HUDEP-2 (cell line): ENCODE results near the gene DOCK1.
A peak's percentile ranks its signal among the peaks of the same experiment; 100 is the strongest.
"Not testable (repeated sequence)": the region's sequence is repeated elsewhere in the genome, so short reads cannot be mapped to it uniquely, and the experiment has no call there.

Experiments
- DNase-seq, 76 experiments: peaks; one replicate each; lab custom pipeline; 2025; ENCODE audit not compliant: unreplicated experiment in 76 of 76; lab: John Stamatoyannopoulos, UW

The DOCK1 gene

DNA sequence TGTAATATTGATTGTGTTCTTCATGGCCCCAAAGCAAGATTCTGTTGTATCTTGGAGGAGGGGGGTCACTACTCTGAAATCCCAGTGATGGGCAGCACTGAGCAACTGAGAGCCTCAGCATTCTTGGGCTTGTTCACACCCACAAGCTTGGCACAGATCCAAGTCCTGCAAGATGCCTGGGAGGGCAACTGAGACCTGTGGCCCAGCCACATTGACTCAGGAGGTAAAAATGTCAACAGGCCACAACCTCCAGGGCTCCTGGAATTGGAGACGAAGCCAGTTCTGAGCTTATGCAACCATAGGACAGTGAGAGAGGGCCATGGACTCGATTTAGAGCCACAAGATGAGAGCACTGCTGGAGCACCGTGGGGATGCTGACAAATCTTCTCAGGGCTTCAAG, 3.1 kb upstream of the DOCK1 start:
- DNase-seq = no peak

GRCh38 chr10:126903656-126904360, 1.4 kb upstream of the DOCK1 start:
- DNase-seq = peak in 1 of 76 experiments; percentile 0

- DNase-seq = no peak
These were observed 761 bp upstream of the DOCK1 start for GRCh38 chr10:126904516-126904817.

DNA sequence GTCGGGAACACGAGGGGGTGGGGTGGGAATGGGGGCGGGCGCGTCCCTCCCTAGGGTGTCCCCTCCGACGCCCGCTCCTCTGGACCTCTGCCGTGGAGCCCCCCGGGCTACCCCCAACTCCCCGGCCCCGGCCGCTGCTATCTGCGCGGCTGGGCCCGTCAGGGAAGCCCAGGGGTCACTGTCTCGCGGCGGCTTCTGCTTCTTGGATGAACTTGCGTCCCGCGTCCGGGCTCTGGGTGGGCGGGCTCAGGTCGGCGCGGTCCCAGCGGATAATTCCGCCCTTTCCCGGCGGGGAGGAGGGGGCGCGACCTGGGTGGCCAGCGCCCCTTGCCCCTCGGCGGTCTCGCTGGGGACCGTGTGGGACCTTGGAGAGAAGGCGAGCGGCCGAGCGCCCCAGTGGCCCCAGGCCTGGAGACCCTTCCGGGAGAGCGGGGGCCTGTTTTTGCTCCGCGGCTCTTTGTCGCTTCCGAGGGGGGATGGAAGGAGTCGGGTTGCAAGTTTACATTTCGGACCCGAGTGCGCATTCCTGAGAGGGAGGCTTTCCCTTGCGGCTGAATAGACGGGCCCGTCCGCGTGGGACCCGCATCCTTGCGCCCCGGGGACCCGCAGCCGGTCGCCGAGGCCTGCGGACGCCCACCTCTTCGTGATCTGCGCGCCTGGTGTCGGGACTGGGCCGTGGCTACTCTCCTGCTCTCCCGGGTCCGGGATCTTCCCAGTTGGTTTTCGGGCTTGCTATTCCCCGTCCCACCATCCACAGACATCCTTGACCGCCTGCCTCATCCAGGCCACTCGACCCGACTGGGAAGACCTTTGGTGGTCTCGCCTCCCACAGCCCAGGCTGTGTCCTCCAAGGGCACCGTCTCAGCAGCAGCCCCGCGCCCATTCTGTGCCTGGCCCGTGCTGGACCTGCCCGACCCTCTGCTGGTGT, 812 bp downstream of the DOCK1 start:
- no peak for DNase-seq

DNA sequence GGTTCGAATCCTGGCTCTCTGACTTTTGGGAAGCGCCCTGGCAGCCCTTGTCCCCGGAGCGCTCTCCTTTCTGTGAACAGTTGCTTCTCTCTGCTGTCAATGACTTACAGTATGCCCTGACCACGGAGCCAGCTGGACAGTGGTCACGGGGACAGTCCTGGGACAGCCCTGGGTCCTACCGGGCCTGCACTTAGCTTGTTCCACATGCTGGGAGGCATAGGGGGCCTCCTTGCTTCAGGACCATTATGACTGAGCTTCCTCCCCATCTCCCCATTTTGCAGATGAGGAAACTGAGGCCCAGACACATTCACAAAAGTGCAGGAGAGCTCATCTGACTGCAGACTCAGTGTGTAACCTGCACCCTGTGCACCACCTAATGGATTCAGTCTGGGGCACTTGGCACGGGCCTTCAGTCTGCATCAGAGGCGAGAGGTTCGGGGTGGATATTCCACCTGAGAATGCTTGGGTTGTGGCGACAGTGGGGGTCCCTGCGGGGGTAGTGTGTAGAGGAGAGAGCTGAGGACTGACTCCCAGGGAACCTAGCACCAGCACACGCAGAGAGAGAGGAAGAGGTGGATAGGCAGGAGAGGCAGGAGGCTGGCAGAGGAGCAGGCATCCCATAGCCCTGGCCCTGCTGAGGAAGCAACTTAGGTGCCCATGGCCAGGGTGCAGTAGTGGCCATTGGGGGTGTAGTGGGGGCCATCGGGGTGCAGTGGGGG, 1.6 kb downstream of the DOCK1 start:
- DNase-seq = no peak

- no peak for DNase-seq
These were observed 2.3 kb downstream of the DOCK1 start for GRCh38 chr10:126907423-126907970.

DNA sequence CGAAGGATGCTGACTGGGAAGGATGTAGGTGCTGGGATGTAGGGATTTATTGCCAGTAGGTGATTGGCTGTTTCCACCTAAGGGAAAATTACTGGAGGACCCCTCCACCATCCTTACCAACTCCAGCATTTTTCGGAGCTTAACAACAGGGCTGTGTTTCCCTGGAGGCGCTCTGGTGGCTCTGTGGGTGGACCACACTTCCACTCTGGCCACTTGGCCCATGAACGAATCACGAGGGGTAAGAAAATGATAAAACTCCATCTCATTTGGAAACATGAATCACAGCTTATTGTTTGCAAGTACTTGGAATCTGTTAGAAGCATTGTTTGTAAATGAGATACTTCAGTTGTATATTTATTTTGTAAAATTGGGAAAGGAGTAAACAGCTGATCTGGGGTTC, 3.0 kb downstream of the DOCK1 start:
- no peak for DNase-seq

GRCh38 chr10:126908729-126909128, 3.5 kb downstream of the DOCK1 start:
- no peak for DNase-seq

GRCh38 chr10:126909147-126909546, 3.9 kb downstream of the DOCK1 start:
- DNase-seq = no peak

DNA sequence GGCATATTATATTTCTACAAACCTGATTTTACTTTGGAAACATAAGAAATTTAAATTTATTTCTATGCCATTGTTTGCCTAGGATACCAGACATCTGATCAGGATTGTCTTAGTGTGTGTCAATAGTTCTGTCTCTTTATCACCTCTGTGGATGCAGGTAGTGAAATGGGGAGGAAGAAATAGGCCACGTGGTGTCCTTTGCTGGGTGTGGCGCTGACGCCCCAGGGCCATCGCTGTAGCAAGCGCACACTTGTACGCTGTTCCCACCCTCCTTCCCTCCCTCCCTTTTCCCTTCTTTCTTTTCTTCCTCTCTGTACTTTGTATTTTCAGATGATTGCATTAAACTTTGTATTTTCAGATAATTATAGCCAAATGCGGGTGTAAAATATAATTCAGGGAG, 5.0 kb downstream of the DOCK1 start:
- no peak for DNase-seq

DNA sequence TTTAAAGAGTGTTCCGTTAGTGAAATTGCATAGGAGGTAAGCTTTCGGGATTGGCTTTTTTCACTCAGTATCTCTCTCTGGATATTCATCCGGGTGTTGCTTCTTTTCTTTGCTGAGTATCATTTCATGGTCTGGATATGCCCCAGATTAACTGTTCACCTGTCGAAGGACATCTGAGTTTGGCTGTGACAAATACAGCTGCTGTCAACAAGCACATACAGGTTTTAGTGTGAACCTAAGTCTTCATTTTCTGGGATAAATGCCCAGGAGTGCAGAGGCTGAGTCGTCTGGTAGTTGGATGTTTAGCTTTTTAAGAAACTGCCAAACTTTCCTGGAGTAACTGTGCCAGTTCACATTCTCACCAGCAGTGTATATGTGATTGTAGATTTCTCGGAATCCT, 5.6 kb downstream of the DOCK1 start:
- no peak for DNase-seq

DNA sequence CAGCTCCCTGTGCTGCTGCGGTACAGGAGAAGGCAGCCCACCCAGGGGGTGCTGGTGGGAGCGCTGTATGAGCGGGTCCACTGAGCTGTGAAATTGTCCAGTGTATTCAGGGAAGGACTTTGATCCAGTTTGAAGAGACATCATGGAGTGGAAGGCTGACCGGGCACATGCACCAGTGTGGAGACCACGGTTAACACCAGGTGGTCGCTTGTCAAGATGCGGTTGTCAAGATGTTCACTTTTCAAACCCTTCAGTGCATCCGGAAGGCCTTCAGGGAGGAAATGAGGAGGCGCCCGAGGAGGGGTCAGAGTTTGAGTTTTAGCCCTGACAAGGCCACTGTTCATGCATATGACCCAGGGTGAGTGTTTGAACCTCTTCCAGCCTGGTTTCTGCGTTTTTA, 6.1 kb downstream of the DOCK1 start:
- DNase-seq = no peak

- DNase-seq = no peak
These were observed 8.1 kb downstream of the DOCK1 start for GRCh38 chr10:126913316-126913715.

GRCh38 chr10:126914561-126914960, 9.3 kb downstream of the DOCK1 start:
- DNase-seq = no peak

- DNase-seq = not testable (repeated sequence)
These were observed 11.7 kb downstream of the DOCK1 start for GRCh38 chr10:126916952-126917351.

GRCh38 chr10:126917375-126917774, 12.1 kb downstream of the DOCK1 start:
- no peak for DNase-seq

DNA sequence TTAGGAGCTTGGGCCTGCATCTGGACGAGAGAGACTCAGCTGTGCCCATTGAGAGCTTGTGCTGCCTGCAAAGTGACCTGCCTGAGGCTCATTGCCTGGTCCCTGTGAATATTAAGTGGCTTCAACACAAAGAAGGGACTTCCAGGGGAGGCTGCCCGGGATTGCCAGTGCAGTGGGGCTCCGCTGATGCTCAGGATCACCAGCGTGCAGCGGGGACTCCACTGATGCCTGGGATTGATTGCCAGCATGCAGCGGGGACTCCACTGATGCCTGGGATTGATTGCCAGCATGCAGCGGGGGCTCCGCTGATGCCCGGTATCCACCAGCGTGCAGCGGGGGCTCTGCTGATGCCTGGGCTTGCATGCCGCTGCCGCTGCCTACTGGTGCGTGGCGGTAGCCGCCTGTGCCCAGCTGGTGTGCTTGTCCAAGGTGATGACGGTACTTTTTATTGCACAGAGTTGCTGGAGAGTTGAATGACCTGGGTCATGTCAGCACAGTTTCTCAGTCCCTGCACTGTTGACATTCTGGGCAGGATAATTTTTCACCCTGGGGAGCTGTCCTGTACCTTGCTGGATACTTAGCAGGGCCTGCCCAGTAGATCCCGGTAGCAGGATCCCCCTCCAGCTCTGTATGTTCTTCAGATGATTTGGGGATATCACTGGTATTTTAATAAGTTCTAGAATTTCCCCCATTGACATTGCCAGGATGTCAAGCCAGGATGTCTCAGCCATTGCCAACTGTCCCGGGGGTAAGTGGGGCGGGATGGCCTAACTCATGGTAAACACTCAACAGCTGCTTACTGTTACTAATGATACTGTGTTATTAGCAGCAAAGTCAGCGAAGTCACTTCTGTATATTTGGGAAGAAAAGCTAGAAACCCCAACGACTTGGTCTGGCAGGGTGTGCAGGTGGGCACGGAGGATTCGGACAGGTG, 13.0 kb downstream of the DOCK1 start:
- DNase-seq = no peak

GRCh38 chr10:126919426-126919825, 14.2 kb downstream of the DOCK1 start:
- DNase-seq = no peak

- no peak for DNase-seq
These were observed 15.9 kb downstream of the DOCK1 start for GRCh38 chr10:126921162-126921561.

GRCh38 chr10:126921974-126922525, 16.8 kb downstream of the DOCK1 start:
- no peak for DNase-seq
